ENCODE results near the gene SLC5A10.

The SLC5A10 gene

GRCh38 chr17:18966831-18967624, 15.1 kb downstream of the SLC5A10 start:
- no peak for DNase-seq

GRCh38 chr17:18967916-18968315, 16.0 kb downstream of the SLC5A10 start:
- DNase-seq: no peak

- DNase-seq: no peak
Observed at GRCh38 chr17:18968345-18968744, 16.4 kb downstream of the SLC5A10 start.

GRCh38 chr17:18968945-18969887, 17.3 kb downstream of the SLC5A10 start:
- DNase-seq: no peak

- no peak for DNase-seq
Observed at GRCh38 chr17:18970582-18971480, 18.9 kb downstream of the SLC5A10 start.

- DNase-seq: no peak
Observed at GRCh38 chr17:18971801-18972200, 19.8 kb downstream of the SLC5A10 start.

- no peak for DNase-seq
Observed at GRCh38 chr17:18974407-18975149, 22.6 kb downstream of the SLC5A10 start.

GRCh38 chr17:18975597-18975996, 23.6 kb downstream of the SLC5A10 start:
- DNase-seq: no peak

- no peak for DNase-seq
Observed at GRCh38 chr17:18976201-18976600, 24.2 kb downstream of the SLC5A10 start.

GRCh38 chr17:18977021-18977420, 25.1 kb downstream of the SLC5A10 start:
- DNase-seq: no peak

- no peak for DNase-seq
Observed at GRCh38 chr17:18977646-18978045, 25.7 kb downstream of the SLC5A10 start.

GRCh38 chr17:18978050-18978449, 26.1 kb downstream of the SLC5A10 start:
- no peak for DNase-seq

- DNase-seq: no peak
Observed at GRCh38 chr17:18978655-18979054, 26.7 kb downstream of the SLC5A10 start.

GRCh38 chr17:18980682-18981334, 28.8 kb downstream of the SLC5A10 start:
- DNase-seq: no peak

- no peak for DNase-seq
Observed at GRCh38 chr17:18981335-18981641, 29.3 kb downstream of the SLC5A10 start.

GRCh38 chr17:18981642-18982424, 29.9 kb downstream of the SLC5A10 start:
- no peak for DNase-seq

GRCh38 chr17:18984273-18985114, 32.5 kb downstream of the SLC5A10 start:
- DNase-seq: no peak

GRCh38 chr17:18985475-18985874, 33.5 kb downstream of the SLC5A10 start:
- DNase-seq: no peak

- no peak for DNase-seq
Observed at GRCh38 chr17:18986541-18987229, 34.7 kb downstream of the SLC5A10 start.
